Neural crest cell (in vitro differentiated cells): ENCODE measurements around the gene PANX1. TPM values are rescaled to one million over a fixed set of nuclear protein-coding genes. Genes with fewer than 3 reads are reported as not detected.

Experiments used
- DNase-seq: peaks from one replicate; pipeline ENCODE4 v3.0.0; 2021; ENCODE audit warnings: low read depth, mixed read lengths, low spot score
- H3K27ac Mint-ChIP-seq: one replicate; pipeline ENCODE4 v1.8.0; 2021; ENCODE audit warnings: mild to moderate bottlenecking, mixed read lengths; ENCODE audit not compliant: unreplicated experiment
- H3K27me3 Mint-ChIP-seq: 2 replicates; pipeline ENCODE4 v1.8.0; 2021; ENCODE audit warnings: low read depth, mild to moderate bottlenecking, mixed read lengths
- H3K36me3 Mint-ChIP-seq: 2 replicates; pipeline ENCODE4 v1.8.0; 2021; ENCODE audit warnings: low read depth, mild to moderate bottlenecking, mixed read lengths
- H3K4me1 Mint-ChIP-seq: 2 replicates; pipeline ENCODE4 v1.8.0; 2021; ENCODE audit warnings: mixed read lengths
- H3K4me3 Mint-ChIP-seq: one replicate; pipeline ENCODE4 v1.8.0; 2021; ENCODE audit warnings: mild to moderate bottlenecking, mixed read lengths
- H3K9me3 Mint-ChIP-seq: 2 replicates; pipeline ENCODE4 v1.8.0; 2021; ENCODE audit warnings: mixed read lengths
- total RNA-seq: library from RNA; stranded (reverse); gene quantifications from 2 replicates; pipeline ENCODE4 v1.2.1, GENCODE V29; 2021
- TF ChIP-seq, protein P1 (sequence below): fragments of 200-600 bp; sonication (generic); conservative IDR thresholded peaks from 2 replicates; pipeline ENCODE4 v1.5.0; 2021; ENCODE audit warnings: antibody characterized with exemption, mild to moderate bottlenecking

The PANX1 gene
- total RNA-seq, 1 donor from 2014 or later, result 43.1 TPM

DNA sequence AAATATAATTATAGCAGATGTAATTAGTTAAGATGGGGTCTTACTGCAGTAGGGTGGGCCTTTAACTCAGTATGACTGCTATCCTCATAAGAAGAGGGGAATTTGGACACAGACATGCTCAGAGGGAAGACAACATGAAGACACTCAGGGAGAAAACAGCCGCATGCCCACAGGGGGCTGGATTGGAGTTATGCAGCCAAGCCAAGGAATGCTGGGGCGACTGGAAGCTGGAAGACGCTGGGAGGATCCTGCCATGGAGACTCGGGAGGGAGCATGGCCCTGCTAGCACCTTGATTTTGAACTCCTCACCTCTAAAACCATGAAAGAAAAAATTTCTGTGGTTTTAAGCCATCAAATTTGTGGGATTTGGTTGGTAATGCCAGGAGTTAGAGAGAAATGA lies 40.9 kb downstream of the PANX1 start:
- Mint-ChIP-seq H3K27me3 (no peaks in the 10 kb centered on the region), H3K36me3 (peaks cover 22% of the 10 kb centered on the region), H3K4me1 (peaks cover 32% of the 10 kb centered on the region), H3K9me3 (no peaks in the 10 kb centered on the region), H3K4me3 (no peak overlapping the region), H3K27ac (no peak overlapping the region)
- TF ChIP-seq, protein P1, sequence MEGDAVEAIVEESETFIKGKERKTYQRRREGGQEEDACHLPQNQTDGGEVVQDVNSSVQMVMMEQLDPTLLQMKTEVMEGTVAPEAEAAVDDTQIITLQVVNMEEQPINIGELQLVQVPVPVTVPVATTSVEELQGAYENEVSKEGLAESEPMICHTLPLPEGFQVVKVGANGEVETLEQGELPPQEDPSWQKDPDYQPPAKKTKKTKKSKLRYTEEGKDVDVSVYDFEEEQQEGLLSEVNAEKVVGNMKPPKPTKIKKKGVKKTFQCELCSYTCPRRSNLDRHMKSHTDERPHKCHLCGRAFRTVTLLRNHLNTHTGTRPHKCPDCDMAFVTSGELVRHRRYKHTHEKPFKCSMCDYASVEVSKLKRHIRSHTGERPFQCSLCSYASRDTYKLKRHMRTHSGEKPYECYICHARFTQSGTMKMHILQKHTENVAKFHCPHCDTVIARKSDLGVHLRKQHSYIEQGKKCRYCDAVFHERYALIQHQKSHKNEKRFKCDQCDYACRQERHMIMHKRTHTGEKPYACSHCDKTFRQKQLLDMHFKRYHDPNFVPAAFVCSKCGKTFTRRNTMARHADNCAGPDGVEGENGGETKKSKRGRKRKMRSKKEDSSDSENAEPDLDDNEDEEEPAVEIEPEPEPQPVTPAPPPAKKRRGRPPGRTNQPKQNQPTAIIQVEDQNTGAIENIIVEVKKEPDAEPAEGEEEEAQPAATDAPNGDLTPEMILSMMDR, result no peak
- DNase-seq, result no peak

DNA sequence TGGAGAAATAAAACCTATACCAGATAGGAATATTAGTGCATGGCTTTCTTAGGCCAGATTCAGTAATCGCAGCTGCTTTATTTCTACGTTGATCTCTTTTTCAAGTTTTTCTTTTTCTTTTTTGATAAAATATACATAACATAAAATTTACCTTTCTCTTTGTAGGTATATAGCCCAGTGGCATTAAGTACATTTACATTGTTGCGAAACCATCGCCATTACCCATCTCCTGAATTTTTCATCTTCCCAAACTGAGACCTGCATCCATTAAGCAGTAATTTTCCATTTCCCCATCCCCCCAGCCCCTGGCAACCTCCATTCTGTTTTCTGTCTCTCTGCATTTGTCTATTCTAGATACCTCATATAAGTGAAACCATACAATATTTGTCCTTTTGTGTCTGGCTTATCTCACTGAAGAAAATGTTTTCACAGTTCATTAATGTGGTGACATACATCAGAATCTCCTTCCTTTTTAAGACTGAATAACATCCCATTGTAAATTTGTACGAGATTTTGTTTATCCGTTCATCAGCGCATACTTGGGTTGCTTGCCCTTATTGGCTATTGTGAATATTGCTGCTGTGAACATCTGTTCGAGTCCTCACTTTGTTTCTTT lies 41.4 kb downstream of the PANX1 start:
- H3K9me3 Mint-ChIP-seq, result no peaks in the 10 kb centered on the region
- DNase-seq, result no peak
- peaks cover 19% of the 10 kb centered on the region for H3K36me3 Mint-ChIP-seq
- peaks cover 32% of the 10 kb centered on the region for H3K4me1 Mint-ChIP-seq
- TF ChIP-seq, protein P1, result no peak
- no peak overlapping the region for H3K27ac Mint-ChIP-seq
- H3K27me3 Mint-ChIP-seq, result no peaks in the 10 kb centered on the region
- H3K4me3 Mint-ChIP-seq, result no peak overlapping the region

DNA sequence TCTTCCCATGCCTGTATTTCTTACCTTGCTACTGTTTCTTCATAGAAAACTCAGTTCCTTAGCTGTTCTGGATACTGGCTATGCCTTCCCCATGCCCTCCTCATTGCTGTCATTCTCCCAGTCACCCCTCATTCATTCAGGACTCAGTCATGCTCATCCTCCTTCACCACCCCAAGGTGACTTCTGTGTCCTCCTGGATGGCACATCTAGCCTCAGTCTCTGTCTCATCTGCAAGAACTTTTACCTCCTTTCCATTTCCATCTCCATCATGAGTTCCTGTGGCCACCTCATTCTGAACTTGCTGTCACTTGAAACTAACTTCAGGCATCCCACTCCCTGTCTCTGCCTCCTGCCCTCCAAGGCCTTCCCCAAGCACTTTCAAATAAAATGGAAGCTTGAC lies 42.3 kb downstream of the PANX1 start:
- TF ChIP-seq, protein P1, result no peak
- Mint-ChIP-seq H3K9me3 (no peaks in the 10 kb centered on the region), H3K27ac (peak overlapping the region; percentile 76), H3K36me3 (peaks cover 18% of the 10 kb centered on the region), H3K4me1 (peaks cover 32% of the 10 kb centered on the region), H3K27me3 (no peaks in the 10 kb centered on the region), H3K4me3 (no peak overlapping the region)
- no peak for DNase-seq

DNA sequence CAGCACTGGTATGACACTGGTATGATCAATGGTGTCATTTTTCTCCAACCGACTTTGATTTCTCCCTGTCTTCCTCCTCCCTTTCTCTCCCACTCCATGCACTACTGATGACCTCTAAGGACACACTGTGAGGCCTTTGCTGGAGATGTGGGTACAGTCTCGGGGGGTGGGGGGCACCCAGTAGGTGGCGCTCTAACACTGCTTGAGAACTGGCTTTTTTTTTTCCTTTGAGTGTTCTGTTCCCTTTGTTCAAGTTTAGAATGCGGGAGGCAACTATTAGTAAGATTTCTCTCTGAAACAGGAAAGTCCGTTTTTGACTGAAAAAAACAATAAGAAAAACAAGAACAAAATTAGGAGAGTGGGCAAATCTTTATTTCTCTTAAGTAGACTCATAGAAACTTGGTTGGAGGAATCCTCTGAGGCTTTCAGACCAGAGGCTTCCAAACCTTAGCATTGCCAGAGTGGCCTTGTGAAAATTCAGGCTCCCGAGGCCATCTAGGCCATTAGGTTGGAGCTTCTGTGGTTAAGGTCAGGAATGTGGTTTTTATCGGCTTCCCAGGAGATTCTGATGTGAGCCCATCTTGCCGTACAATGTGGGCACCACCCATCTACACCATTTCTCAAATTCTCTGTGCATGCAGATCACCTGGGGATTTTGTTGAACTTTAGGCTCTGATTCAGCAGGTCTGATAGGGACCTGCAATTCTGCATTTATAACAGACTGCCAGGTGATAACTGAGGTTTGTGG lies 43.2 kb downstream of the PANX1 start:
- Mint-ChIP-seq H3K9me3 (no peaks in the 10 kb centered on the region), H3K27ac (no peak overlapping the region), H3K27me3 (no peaks in the 10 kb centered on the region), H3K4me3 (no peak overlapping the region), H3K4me1 (peaks cover 25% of the 10 kb centered on the region), H3K36me3 (peaks cover 11% of the 10 kb centered on the region)
- TF ChIP-seq, protein P1, result peak; percentile 56
- no peak for DNase-seq

DNA sequence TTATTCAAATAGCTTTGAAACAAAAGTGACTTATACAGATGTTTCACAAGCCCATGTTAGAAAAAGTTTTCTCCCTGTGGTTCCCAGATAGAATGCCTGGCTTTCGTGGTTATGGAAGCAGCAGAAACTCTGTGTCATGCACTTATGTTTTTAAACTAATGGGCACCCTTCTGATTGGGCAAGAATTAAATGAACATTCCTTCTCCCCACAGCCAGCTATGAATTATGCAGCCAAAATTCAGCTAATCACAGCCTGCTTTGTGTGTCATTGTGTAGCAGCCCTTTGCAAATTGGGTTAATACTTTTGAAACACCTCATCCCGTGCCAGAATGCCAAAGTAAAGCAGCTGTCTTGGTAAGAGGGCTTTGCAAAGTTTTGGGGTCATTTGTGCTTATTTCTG lies 46.9 kb downstream of the PANX1 start:
- peaks cover 2% of the 10 kb centered on the region for H3K9me3 Mint-ChIP-seq
- TF ChIP-seq, protein P1, result no peak
- H3K4me3 Mint-ChIP-seq, result no peak overlapping the region
- H3K36me3 Mint-ChIP-seq, result peaks cover 21% of the 10 kb centered on the region
- DNase-seq, result no peak
- H3K4me1 Mint-ChIP-seq, result peaks cover 9% of the 10 kb centered on the region
- H3K27ac Mint-ChIP-seq, result no peak overlapping the region
- H3K27me3 Mint-ChIP-seq, result no peaks in the 10 kb centered on the region
